ENCODE results near the gene SIGLEC8. TPM values are rescaled to one million over a fixed set of nuclear protein-coding genes. Genes with fewer than 3 reads are reported as not detected.
"Not testable (repeated sequence)": the region's sequence is repeated elsewhere in the genome, so short reads cannot be mapped to it uniquely, and the experiment has no call there.

Gene SIGLEC8
- total RNA-seq, 2 experiments from 2014 or later, result not detected

GRCh38 chr19:51448011-51448410 is 10.2 kb downstream of the SIGLEC8 start:
- H3K36me3 Mint-ChIP-seq, result no peaks in the 10 kb centered on the region
- ATAC-seq (ENCODE audit: low read depth) (no peak), DNase-seq (no peak)
- H3K27me3 Mint-ChIP-seq, result peaks cover 48% of the 10 kb centered on the region
- POLR2A ChIA-PET, result no interaction called here
- peak overlapping the region; percentile 51 for H3K4me3 Mint-ChIP-seq
- no peak overlapping the region for H3K27ac Mint-ChIP-seq
- peaks cover 18% of the 10 kb centered on the region for H3K9me3 Mint-ChIP-seq
- H3K4me1 Mint-ChIP-seq, result peaks cover 18% of the 10 kb centered on the region

- H3K27me3 Mint-ChIP-seq, result peaks cover 53% of the 10 kb centered on the region
- H3K36me3 Mint-ChIP-seq; POLR2A ChIA-PET; DNase-seq; H3K27ac Mint-ChIP-seq; ATAC-seq (ENCODE audit: low read depth): not testable (repeated sequence)
- H3K9me3 Mint-ChIP-seq, result peaks cover 18% of the 10 kb centered on the region
- H3K4me1 Mint-ChIP-seq, result peaks cover 20% of the 10 kb centered on the region
- H3K4me3 Mint-ChIP-seq, result peak overlapping the region; percentile 51
These were observed 10.7 kb downstream of the SIGLEC8 start for GRCh38 chr19:51447510-51447909.

- Mint-ChIP-seq H3K27ac (peak overlapping the region; percentile 77), H3K36me3 (no peaks in the 10 kb centered on the region), H3K4me1 (peaks cover 33% of the 10 kb centered on the region), H3K9me3 (peaks cover 3% of the 10 kb centered on the region), H3K4me3 (peak overlapping the region; percentile 60), H3K27me3 (peaks cover 69% of the 10 kb centered on the region)
- POLR2A ChIA-PET, result interaction anchor here (0.7 to 1.2 kb wide), 5 partner anchors 21 to 77 kb away, joined by 3 to 5 read pairs (median 3); partner anchors contain the start of gene NKG7
- DNase-seq (peak; percentile 85), ATAC-seq (ENCODE audit: low read depth) (peak; percentile 94)
These were observed 16.6 kb downstream of the SIGLEC8 start for GRCh38 chr19:51441410-51442390.

- Mint-ChIP-seq H3K27ac (peak overlapping the region; percentile 39), H3K9me3 (peaks cover 2% of the 10 kb centered on the region), H3K4me1 (peaks cover 33% of the 10 kb centered on the region), H3K36me3 (no peaks in the 10 kb centered on the region), H3K4me3 (peak overlapping the region; percentile 60), H3K27me3 (peaks cover 72% of the 10 kb centered on the region)
- POLR2A ChIA-PET, result interaction anchor here (0.7 to 1.2 kb wide), 5 partner anchors 20 to 77 kb away, joined by 3 to 5 read pairs (median 3); partner anchors contain the start of gene NKG7
- DNase-seq (peak; percentile 51), ATAC-seq (ENCODE audit: low read depth) (no peak)
These were observed 17.3 kb downstream of the SIGLEC8 start for GRCh38 chr19:51440846-51441409.

- POLR2A ChIA-PET, result interaction anchor here (1.0 kb wide), 1 partner anchor 44 kb away, joined by 3 read pairs; no protein-coding TSS in a partner anchor
- H3K4me1 Mint-ChIP-seq, result peaks cover 33% of the 10 kb centered on the region
- ATAC-seq (ENCODE audit: low read depth) (no peak), DNase-seq (no peak)
- H3K27me3 Mint-ChIP-seq, result peaks cover 64% of the 10 kb centered on the region
- no peaks in the 10 kb centered on the region for H3K9me3 Mint-ChIP-seq
- H3K4me3 Mint-ChIP-seq, result no peak overlapping the region
- H3K36me3 Mint-ChIP-seq, result no peaks in the 10 kb centered on the region
- H3K27ac Mint-ChIP-seq, result no peak overlapping the region
These were observed 18.2 kb downstream of the SIGLEC8 start for GRCh38 chr19:51440052-51440451.

GRCh38 chr19:51439021-51439465 is 19.2 kb downstream of the SIGLEC8 start:
- H3K27me3 Mint-ChIP-seq, result peaks cover 60% of the 10 kb centered on the region
- POLR2A ChIA-PET, result no interaction called here
- no peak for DNase-seq
- H3K9me3 Mint-ChIP-seq, result no peaks in the 10 kb centered on the region
- peaks cover 33% of the 10 kb centered on the region for H3K4me1 Mint-ChIP-seq
- H3K36me3 Mint-ChIP-seq, result no peaks in the 10 kb centered on the region
- no peak overlapping the region for H3K4me3 Mint-ChIP-seq
- no peak for ATAC-seq (ENCODE audit: low read depth)
- no peak overlapping the region for H3K27ac Mint-ChIP-seq

GRCh38 chr19:51434456-51434855 is 23.8 kb downstream of the SIGLEC8 start:
- DNase-seq, result no peak
- no peak for ATAC-seq (ENCODE audit: low read depth)
- POLR2A ChIA-PET, result no interaction called here
- Mint-ChIP-seq H3K4me3 (no peak overlapping the region), H3K36me3 (no peaks in the 10 kb centered on the region), H3K27me3 (peaks cover 41% of the 10 kb centered on the region), H3K27ac (no peak overlapping the region), H3K9me3 (no peaks in the 10 kb centered on the region), H3K4me1 (peaks cover 9% of the 10 kb centered on the region)

DNA sequence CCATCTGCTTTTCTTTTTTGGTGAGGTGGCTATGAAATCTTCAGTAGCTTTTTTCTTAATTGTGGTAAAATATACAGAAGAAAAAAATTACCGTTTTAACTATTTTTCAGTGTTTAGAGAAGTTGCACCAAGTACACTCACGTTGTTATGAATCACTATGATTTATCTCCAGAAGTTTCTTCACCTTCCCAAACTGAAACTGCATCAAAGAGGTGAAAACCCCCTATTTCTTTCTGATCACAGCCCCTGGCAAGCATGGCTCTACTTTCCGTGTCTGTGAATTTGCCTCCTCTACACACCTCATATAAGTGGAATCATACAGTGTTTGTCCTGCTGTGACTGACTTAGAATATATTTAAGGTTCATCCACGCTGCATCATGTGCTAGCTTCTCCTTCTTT is 25.2 kb downstream of the SIGLEC8 start:
- Mint-ChIP-seq H3K4me1 (peaks cover under 1% of the 10 kb centered on the region), H3K4me3 (no peak overlapping the region), H3K9me3 (no peaks in the 10 kb centered on the region), H3K36me3 (no peaks in the 10 kb centered on the region), H3K27ac (no peak overlapping the region), H3K27me3 (peaks cover 36% of the 10 kb centered on the region)
- DNase-seq (no peak), ATAC-seq (ENCODE audit: low read depth) (no peak)
- POLR2A ChIA-PET, result interaction anchor here (0.6 kb wide), 2 partner anchors 37 to 301 kb away, joined by 3 to 4 read pairs; no protein-coding TSS in a partner anchor

DNA sequence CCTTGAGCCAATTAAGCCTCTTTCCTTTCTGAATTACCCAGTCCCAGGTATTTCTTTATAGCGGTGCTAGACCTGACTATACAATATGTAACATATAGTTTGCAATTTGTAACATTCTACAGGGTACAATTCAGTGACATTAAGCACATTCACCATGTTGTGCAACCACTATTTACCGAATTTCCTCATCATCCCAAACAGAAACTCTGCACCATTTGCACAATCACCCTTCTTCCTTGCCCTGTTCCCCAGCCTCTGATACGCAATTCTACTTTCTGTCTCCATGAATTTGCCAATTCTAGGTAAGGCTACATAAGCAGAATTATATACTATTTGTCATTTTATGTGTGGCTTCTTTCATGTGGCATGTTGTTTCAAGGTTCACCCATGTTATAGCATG is 27.1 kb downstream of the SIGLEC8 start:
- POLR2A ChIA-PET, result no interaction called here
- no peak for DNase-seq
- no peaks in the 10 kb centered on the region for H3K9me3 Mint-ChIP-seq
- peaks cover 20% of the 10 kb centered on the region for H3K27me3 Mint-ChIP-seq
- no peak overlapping the region for H3K27ac Mint-ChIP-seq
- H3K36me3 Mint-ChIP-seq, result no peaks in the 10 kb centered on the region
- H3K4me1 Mint-ChIP-seq, result no peaks in the 10 kb centered on the region
- no peak overlapping the region for H3K4me3 Mint-ChIP-seq
- ATAC-seq (ENCODE audit: low read depth), result no peak

DNA sequence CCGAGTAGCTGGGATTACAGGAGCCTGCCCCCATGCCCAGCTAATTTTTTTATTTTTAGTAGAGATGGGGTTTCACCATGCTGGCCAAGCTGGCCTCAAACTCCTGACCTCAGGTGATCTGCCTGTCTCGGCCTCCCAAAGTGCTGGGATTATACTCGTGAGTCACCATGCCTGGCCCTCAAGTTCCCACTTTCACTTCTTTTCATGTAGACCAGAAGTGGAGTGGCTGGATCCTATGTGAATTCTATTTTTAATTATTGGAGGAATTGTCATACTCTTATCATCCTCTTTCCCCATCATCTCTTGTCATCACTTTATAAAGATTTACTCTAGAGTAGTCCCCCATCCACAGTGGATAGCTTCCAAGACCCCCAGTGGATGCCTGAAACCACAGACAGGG is 28.0 kb downstream of the SIGLEC8 start:
- POLR2A ChIA-PET, result no interaction called here
- no peaks in the 10 kb centered on the region for H3K9me3 Mint-ChIP-seq
- H3K27ac Mint-ChIP-seq, result no peak overlapping the region
- no peak for ATAC-seq (ENCODE audit: low read depth)
- no peaks in the 10 kb centered on the region for H3K36me3 Mint-ChIP-seq
- no peak for DNase-seq
- no peaks in the 10 kb centered on the region for H3K4me1 Mint-ChIP-seq
- H3K4me3 Mint-ChIP-seq, result no peak overlapping the region
- peaks cover 19% of the 10 kb centered on the region for H3K27me3 Mint-ChIP-seq

DNA sequence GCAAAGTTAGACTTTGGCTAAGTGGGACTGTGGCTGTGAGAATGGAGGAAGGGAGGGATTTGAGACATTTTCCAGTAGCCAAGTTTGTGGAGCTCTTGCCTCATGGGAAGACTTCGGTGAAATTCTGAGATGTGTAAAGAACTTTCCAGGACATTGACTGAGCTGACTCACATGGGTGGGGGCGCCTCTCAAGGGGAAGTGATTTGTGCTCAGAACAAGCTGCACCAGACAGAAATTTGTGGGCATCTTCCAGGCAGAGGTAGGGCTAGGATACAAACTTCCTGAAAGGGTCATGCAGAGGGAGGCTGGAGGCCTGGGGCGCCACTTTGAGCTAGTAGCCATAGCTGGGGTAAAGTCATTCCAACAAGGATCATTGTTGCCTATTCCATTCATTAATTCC is 31.1 kb downstream of the SIGLEC8 start:
- no peak overlapping the region for H3K4me3 Mint-ChIP-seq
- no peak overlapping the region for H3K27ac Mint-ChIP-seq
- no peak for ATAC-seq (ENCODE audit: low read depth)
- POLR2A ChIA-PET, result no interaction called here
- no peaks in the 10 kb centered on the region for H3K9me3 Mint-ChIP-seq
- H3K27me3 Mint-ChIP-seq, result peaks cover 14% of the 10 kb centered on the region
- no peaks in the 10 kb centered on the region for H3K4me1 Mint-ChIP-seq
- no peaks in the 10 kb centered on the region for H3K36me3 Mint-ChIP-seq
- no peak for DNase-seq

DNA sequence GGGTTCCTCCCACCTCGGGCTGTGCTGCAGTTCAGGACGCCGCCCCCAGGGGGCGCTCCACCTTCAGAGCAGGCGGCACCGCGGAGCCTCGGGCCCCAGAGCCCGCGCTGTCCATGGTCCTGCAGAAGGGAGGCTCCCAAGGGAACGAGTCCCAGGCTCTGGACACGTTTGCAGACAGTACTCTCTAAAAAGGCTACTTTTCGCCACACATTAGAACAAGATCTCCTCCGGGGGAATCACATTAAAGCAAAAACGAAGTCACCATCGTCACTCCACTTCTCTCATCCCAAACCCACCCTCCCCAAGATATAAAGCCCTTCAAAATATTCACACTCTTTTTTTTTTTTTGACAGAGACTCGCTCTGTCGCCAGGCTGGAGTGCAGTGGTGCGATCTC is 36.2 kb downstream of the SIGLEC8 start:
- peaks cover 8% of the 10 kb centered on the region for H3K4me1 Mint-ChIP-seq
- peaks cover 26% of the 10 kb centered on the region for H3K27me3 Mint-ChIP-seq
- H3K9me3 Mint-ChIP-seq, result no peaks in the 10 kb centered on the region
- H3K27ac Mint-ChIP-seq, result no peak overlapping the region
- no peaks in the 10 kb centered on the region for H3K36me3 Mint-ChIP-seq
- no peak overlapping the region for H3K4me3 Mint-ChIP-seq
- peak; percentile 96 for DNase-seq
- peak; percentile 65 for ATAC-seq (ENCODE audit: low read depth)
- POLR2A ChIA-PET, result no interaction called here

DNA sequence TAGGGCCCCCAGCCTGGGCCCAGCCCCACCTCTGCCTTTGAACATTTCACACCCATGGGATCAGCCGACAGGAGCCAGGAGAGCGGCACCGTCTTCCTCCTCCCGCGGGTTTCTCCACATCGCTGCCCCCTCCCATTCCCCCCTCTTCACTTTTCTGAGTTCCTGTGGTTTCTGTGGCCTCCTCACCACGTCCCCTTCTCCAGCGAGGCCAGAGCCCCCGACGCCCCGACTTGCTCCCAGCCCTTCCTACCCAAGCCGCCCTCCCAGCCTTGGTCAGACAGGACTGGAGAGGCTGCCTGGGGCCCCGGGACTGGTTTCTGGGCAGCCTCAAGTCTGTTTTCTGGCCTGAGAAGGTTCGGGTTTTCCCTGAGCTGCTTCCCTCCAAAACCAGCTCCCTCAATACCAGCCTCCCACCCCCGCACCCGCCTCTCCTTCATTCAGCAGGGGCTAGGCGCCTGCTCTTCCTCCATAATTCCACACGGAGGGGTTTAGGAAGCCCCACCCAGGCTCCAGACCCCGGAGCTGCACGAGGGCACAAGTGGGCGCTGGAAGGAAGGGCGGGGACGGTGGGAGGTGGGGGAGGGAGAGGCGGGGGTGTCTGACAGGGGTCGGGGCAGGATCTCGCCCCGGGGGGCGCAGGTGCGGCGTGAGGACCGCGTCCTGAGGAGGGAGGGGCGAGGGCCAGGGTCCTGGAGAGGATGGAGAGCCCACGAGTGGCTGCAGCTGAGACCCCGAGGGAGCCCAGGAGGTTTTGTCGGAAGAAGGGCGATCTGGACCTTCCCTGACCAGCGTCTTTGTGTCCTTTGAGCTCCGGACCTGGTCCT is 36.8 kb downstream of the SIGLEC8 start:
- Mint-ChIP-seq H3K36me3 (no peaks in the 10 kb centered on the region), H3K4me1 (peaks cover 10% of the 10 kb centered on the region), H3K4me3 (no peak overlapping the region), H3K27ac (no peak overlapping the region), H3K27me3 (peaks cover 26% of the 10 kb centered on the region), H3K9me3 (no peaks in the 10 kb centered on the region)
- ATAC-seq (ENCODE audit: low read depth), result no peak
- peak; percentile 35 for DNase-seq
- POLR2A ChIA-PET, result interaction anchor here (1.1 kb wide), 1 partner anchor 20 kb away, joined by 3 read pairs; no protein-coding TSS in a partner anchor
